HG03432 (cell line): ENCODE data around the gene XPO6.
"Not testable (repeated sequence)": the region's sequence is repeated elsewhere in the genome, so short reads cannot be mapped to it uniquely, and the experiment has no call there.

Source experiments
- ATAC-seq: cut with Tn5 transposase; IDR thresholded peaks from one replicate; pipeline ENCODE4 v1.9.1; 2021; ENCODE audit warnings: mild to moderate bottlenecking, moderate library complexity; ENCODE audit not compliant: unreplicated experiment

XPO6 gene

GRCh38 chr16:28155293-28155692 lies 56.5 kb downstream of the XPO6 start:
- ATAC-seq, result no peak

GRCh38 chr16:28151180-28151579 lies 60.6 kb downstream of the XPO6 start:
- ATAC-seq, result no peak

- no peak for ATAC-seq
These were observed 62.5 kb downstream of the XPO6 start for GRCh38 chr16:28149011-28149888.

- ATAC-seq, result no peak
These were observed 65.2 kb downstream of the XPO6 start for GRCh38 chr16:28146536-28146935.

GRCh38 chr16:28145796-28146195 lies 66.0 kb downstream of the XPO6 start:
- ATAC-seq, result no peak

- ATAC-seq, result peak; percentile 65
These were observed 70.8 kb downstream of the XPO6 start for GRCh38 chr16:28140788-28141618.

- ATAC-seq, result no peak
These were observed 72.2 kb downstream of the XPO6 start for GRCh38 chr16:28139530-28139929.

- ATAC-seq, result no peak
These were observed 74.9 kb downstream of the XPO6 start for GRCh38 chr16:28136751-28137434.

GRCh38 chr16:28133666-28134065 lies 78.1 kb downstream of the XPO6 start:
- no peak for ATAC-seq

- ATAC-seq, result no peak
These were observed 79.9 kb downstream of the XPO6 start for GRCh38 chr16:28131743-28132393.

GRCh38 chr16:28131181-28131580 lies 80.6 kb downstream of the XPO6 start:
- no peak for ATAC-seq

- ATAC-seq, result no peak
These were observed 81.4 kb downstream of the XPO6 start for GRCh38 chr16:28130099-28131088.

GRCh38 chr16:28126684-28127620 lies 84.8 kb downstream of the XPO6 start:
- no peak for ATAC-seq

GRCh38 chr16:28125592-28125991 lies 86.2 kb downstream of the XPO6 start:
- no peak for ATAC-seq

- ATAC-seq, result no peak
These were observed 90.2 kb downstream of the XPO6 start for GRCh38 chr16:28121527-28121926.

GRCh38 chr16:28120754-28121153 lies 91.0 kb downstream of the XPO6 start:
- ATAC-seq, result no peak

GRCh38 chr16:28118637-28119036 lies 93.1 kb downstream of the XPO6 start:
- ATAC-seq, result no peak

- no peak for ATAC-seq
These were observed 94.6 kb downstream of the XPO6 start for GRCh38 chr16:28117168-28117565.

- not testable (repeated sequence) for ATAC-seq
These were observed 95.9 kb downstream of the XPO6 start for GRCh38 chr16:28115866-28116265.
